RWPE1 (cell line): ENCODE data around the gene USP40.
A peak's percentile ranks its signal among the peaks of the same experiment; 100 is the strongest.

Source experiments
- CTCF ChIA-PET: fragments of 350-600 bp; sonication (Branson Sonifier 250); formaldehyde crosslinking; extraction: SDS; loops from one replicate; lab custom pipeline; 2021; lab: Yijun Ruan, JAX
- POLR2A ChIA-PET: fragments of 400-600 bp; formaldehyde crosslinking; extraction: SDS; loops from one replicate; lab custom pipeline; 2020; ENCODE audit warnings: antibody characterized with exemption; ENCODE audit not compliant: low non-redundant PET; lab: Yijun Ruan, JAX
- DNase-seq: peaks from one replicate; pipeline ENCODE4 v3.0.0; 2012; ENCODE audit warnings: low spot score
- H3K27ac ChIP-seq: fragments of 450-650 bp; 2 replicates; pipeline ENCODE4 v1.5.1; 2017
- TF ChIP-seq, protein P1 (sequence below): fragments of 450-650 bp; conservative IDR thresholded peaks from 2 replicates; pipeline ENCODE4 v1.5.1; 2017; ENCODE audit warnings: low read depth, mild to moderate bottlenecking

The USP40 gene

DNA sequence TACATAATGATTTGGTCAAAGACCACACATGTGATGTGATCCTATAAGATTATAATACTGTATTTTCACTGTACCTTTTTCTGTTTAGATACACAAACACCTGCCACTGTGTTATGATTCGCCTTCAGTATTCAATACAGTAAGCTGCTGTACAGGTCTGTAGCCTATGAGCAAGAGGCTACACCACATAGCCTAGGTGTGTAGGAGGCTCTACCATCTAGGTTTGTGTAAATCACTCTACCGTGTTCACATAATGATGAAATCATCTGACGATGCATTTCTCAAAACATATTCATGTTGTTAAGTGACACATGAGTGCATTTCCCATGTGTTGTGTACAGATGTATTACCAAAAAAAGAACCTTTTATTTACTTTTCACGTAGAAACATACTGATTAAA, 74.5 kb downstream of the USP40 start:
- ChIA-PET POLR2A (no interaction called here), CTCF (interaction anchor here (0.7 kb wide), 1 partner anchor 15 kb away, joined by 3 read pairs; no protein-coding TSS in a partner anchor)
- TF ChIP-seq, protein P1, sequence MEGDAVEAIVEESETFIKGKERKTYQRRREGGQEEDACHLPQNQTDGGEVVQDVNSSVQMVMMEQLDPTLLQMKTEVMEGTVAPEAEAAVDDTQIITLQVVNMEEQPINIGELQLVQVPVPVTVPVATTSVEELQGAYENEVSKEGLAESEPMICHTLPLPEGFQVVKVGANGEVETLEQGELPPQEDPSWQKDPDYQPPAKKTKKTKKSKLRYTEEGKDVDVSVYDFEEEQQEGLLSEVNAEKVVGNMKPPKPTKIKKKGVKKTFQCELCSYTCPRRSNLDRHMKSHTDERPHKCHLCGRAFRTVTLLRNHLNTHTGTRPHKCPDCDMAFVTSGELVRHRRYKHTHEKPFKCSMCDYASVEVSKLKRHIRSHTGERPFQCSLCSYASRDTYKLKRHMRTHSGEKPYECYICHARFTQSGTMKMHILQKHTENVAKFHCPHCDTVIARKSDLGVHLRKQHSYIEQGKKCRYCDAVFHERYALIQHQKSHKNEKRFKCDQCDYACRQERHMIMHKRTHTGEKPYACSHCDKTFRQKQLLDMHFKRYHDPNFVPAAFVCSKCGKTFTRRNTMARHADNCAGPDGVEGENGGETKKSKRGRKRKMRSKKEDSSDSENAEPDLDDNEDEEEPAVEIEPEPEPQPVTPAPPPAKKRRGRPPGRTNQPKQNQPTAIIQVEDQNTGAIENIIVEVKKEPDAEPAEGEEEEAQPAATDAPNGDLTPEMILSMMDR: no peak
- no peak overlapping the region for H3K27ac ChIP-seq
- no peak for DNase-seq

DNA sequence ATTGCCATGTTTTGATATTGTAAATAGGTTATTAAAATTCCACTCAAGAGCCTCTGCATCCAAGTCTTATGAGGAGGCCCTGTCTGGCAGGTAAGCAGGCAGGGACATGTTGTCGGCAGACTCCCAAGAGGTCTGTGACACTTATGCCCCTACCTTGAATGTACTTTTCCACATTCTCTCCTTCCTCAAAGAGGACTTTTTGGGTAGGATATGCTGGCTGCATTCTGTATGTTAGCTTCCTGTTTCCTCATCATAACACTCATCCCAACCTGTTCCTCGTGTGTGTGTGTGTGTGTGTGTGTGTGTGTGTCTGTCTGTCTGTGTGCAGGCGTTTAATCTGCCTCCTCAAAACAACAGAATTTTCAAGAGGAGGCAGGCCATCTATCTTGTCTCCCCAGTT, 75.3 kb downstream of the USP40 start:
- CTCF ChIA-PET: interaction anchor here (0.5 to 0.7 kb wide), 3 partner anchors 15 to 43 kb away, joined by 3 read pairs; no protein-coding TSS in a partner anchor
- TF ChIP-seq, protein P1: no peak
- H3K27ac ChIP-seq: peak overlapping the region; percentile 97
- POLR2A ChIA-PET: no interaction called here
- no peak for DNase-seq

DNA sequence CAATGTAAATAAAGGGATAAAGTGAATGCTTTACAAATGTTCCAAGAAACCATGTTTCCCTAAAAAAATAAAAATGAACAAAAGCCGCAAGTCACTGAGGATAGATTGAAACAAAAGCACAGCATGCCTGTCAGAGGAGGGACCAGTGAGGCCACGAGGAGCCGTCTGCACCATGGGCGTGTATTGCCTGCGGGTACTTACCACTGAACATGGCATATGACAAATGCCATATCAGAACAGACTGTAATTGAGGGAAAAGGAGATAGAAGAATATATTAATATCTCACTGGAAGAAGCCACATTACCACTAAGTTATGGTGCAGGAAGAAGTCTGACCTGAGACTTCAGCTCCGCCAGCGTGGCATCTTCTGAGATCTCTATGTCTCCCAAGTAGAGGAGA, 75.8 kb downstream of the USP40 start:
- POLR2A ChIA-PET: no interaction called here
- CTCF ChIA-PET: interaction anchor here (0.5 to 0.6 kb wide), 2 partner anchors 40 to 42 kb away, joined by 3 read pairs; no protein-coding TSS in a partner anchor
- peak overlapping the region; percentile 97 for H3K27ac ChIP-seq
- TF ChIP-seq, protein P1: no peak
- no peak for DNase-seq

DNA sequence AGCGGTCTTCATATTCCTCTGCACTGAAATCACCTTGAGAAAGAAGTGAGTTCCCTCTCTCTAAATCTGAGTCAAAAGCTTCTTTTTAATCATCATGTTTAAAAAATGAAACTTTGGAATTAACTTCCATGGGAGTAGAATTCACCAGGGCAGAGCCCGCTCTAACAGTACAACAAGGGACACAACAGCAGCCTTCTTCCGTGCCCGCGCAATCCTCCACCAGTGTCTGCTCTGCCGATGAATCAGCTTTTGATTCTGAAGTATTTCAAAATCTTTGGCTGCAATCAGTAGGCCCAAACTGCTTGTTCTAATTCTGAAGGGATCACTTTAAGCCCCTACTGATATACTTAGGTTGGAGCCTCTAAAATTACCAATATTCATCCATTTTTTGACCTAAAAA, 76.9 kb downstream of the USP40 start:
- ChIA-PET CTCF (interaction anchor here (0.6 to 1.1 kb wide), 2 partner anchors 216 to 1231 kb away, joined by 3 read pairs; no protein-coding TSS in a partner anchor), POLR2A (no interaction called here)
- peak; percentile 44 for DNase-seq
- TF ChIP-seq, protein P1: no peak
- peak overlapping the region; percentile 97 for H3K27ac ChIP-seq

DNA sequence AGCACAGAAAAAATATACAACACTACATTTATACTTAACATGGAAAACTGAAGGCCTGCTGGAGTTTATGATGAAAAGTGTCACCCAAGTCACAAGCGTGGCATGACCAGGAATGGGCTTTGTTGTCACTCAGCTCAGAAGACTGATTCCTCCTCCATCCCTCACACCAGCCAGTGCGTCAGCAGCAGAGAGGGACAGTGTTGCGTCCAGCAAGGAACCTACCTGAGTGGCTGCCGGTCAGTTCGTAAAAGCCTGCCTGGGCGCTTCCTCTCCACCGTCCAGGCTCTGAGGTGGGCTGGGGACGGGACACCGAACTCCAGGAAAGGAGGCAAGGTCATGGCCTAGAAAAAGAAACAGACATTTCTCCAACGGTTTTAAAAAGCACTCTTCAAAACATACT, 77.4 kb downstream of the USP40 start:
- DNase-seq: no peak
- TF ChIP-seq, protein P1: no peak
- ChIA-PET CTCF (interaction anchor here (0.7 to 1.1 kb wide), 2 partner anchors 105 to 217 kb away, joined by 3 to 6 read pairs; no protein-coding TSS in a partner anchor), POLR2A (no interaction called here)
- peak overlapping the region; percentile 97 for H3K27ac ChIP-seq

DNA sequence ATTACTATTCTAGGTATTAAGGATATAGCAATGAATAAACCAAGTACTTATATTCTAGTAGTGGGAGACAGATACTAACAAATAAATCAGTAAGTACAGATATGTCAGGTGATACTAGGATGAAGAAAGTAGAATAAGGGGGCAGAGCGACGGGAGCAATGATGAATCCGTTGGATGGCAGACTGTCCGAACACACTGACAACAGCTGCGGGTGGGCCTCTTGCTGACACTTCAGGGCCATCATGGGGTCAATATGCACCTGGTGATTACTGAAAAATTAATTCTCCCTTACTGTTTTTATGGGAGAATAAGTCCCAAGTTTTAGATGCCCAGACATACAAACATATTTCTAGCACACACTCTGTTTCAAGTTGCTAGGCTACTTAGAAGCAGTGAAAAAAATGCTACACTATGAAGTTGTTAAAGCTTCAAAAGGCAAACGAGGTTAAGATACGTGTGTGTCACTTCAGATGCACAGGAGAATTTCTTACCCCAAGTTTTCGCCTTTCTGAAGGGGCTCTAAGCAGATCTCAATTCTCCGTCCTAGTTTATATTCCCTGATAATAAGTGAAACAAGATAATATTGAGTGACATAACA, 78.7 kb downstream of the USP40 start:
- TF ChIP-seq, protein P1: no peak
- H3K27ac ChIP-seq: peak overlapping the region; percentile 97
- POLR2A ChIA-PET: no interaction called here
- CTCF ChIA-PET: no interaction called here
- DNase-seq: no peak
